ENCODE results near the gene WDR47. TPM values are rescaled to one million over a fixed set of nuclear protein-coding genes. Genes with fewer than 3 reads are reported as not detected.
"Not testable (repeated sequence)": the region's sequence is repeated elsewhere in the genome, so short reads cannot be mapped to it uniquely, and the experiment has no call there.

WDR47 gene
- total RNA-seq, 2 donors from 2014 or later = 6.4 to 25.7 TPM

DNA sequence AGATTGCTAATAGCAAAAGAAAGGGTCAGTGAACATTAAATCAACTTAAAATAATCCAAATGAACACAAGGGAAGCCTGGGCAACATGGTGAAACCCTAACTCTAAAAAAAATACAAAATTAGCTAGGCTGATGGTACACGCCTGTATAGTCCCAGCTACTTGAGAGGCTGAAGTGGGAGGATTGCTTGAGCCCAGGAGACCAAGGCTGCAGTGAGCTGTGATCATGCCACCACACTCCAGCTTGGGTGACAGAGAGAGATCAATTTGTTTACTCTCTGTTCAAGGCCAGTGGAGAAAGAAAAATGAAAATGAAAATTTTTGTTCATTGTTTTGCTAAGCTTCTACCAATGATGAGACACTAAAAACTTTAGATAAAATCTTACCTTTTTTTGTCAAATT lies 24.8 kb downstream of the WDR47 start:
- DNase-seq (ENCODE audit: low spot score) = no peak
- H3K4me3 ChIP-seq = no peak overlapping the region
- TF ChIP-seq POLR2AphosphoS5 (IDR thresholded peaks at IDR 0.05) = no peak
- TF ChIP-seq, protein P1, sequence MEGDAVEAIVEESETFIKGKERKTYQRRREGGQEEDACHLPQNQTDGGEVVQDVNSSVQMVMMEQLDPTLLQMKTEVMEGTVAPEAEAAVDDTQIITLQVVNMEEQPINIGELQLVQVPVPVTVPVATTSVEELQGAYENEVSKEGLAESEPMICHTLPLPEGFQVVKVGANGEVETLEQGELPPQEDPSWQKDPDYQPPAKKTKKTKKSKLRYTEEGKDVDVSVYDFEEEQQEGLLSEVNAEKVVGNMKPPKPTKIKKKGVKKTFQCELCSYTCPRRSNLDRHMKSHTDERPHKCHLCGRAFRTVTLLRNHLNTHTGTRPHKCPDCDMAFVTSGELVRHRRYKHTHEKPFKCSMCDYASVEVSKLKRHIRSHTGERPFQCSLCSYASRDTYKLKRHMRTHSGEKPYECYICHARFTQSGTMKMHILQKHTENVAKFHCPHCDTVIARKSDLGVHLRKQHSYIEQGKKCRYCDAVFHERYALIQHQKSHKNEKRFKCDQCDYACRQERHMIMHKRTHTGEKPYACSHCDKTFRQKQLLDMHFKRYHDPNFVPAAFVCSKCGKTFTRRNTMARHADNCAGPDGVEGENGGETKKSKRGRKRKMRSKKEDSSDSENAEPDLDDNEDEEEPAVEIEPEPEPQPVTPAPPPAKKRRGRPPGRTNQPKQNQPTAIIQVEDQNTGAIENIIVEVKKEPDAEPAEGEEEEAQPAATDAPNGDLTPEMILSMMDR (IDR thresholded peaks at IDR 0.05) = no peak
- no peak for TF ChIP-seq POLR2A (IDR thresholded peaks at IDR 0.05)
- no peaks in the 10 kb centered on the region for H3K4me1 ChIP-seq (replicated peaks)
- no peaks in the 10 kb centered on the region for H3K9me3 ChIP-seq
- WGBS = 100% methylated on average over 1 of the region's 1 CpG
- no peak overlapping the region for H3K27ac ChIP-seq
- H3K27me3 ChIP-seq (replicated peaks; ENCODE audit: insufficient read depth) = no peaks in the 10 kb centered on the region
- intact Hi-C loops (cut with DNase I) = no loop called here
- H3K36me3 ChIP-seq = no peaks in the 10 kb centered on the region

DNA sequence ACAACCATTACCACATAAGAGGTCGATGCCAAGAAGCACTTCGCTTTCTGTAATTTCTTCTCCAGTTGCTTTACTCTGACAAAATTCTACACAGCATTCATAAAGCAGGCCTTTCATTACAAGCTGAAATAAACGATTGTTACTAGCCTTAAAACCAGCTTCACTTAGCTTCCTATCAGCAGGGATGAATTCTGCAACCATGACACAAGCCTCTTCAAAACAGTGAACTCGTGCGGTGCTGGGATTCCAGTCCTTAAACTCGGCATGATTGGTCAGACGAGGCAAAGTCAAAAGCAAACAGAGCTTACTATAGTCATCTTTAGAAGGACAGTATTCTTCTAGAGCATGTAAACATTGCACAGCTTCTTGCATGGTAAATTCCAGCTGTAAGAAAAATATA lies 30.6 kb downstream of the WDR47 start:
- Histone ChIP-seq H3K27me3 (replicated peaks; ENCODE audit: insufficient read depth) (no peaks in the 10 kb centered on the region), H3K4me3 (no peak overlapping the region), H3K9me3 (no peaks in the 10 kb centered on the region), H3K36me3 (no peaks in the 10 kb centered on the region), H3K27ac (no peak overlapping the region), H3K4me1 (replicated peaks) (no peaks in the 10 kb centered on the region)
- WGBS = 54% methylated on average over 7 of the region's 7 CpGs
- no peak for DNase-seq (ENCODE audit: low spot score)
- intact Hi-C loops (cut with DNase I) = no loop called here
- TF ChIP-seq POLR2A (IDR thresholded peaks at IDR 0.05) = no peak
- no peak for TF ChIP-seq POLR2AphosphoS5 (IDR thresholded peaks at IDR 0.05)
- TF ChIP-seq, protein P1 (IDR thresholded peaks at IDR 0.05) = no peak

DNA sequence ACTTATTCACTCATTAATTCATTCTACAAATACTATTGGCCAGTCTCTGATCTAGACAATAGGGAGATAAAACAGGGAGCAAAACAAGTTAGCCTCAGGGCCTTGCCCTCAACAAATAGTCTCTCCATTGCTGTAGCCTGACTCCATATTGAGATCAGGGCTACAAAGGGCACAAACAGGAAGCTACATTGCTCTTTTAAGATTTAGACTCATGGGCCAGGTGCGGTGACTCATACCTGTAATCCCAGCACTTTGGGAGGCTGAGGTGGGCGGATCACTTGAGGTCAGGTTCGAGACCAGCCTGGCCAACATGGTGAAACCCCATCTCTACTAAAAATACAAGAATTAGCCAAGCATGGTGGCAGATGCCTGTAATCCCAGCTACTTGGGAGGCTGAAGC lies 45.3 kb downstream of the WDR47 start:
- H3K36me3 ChIP-seq = not testable (repeated sequence)

DNA sequence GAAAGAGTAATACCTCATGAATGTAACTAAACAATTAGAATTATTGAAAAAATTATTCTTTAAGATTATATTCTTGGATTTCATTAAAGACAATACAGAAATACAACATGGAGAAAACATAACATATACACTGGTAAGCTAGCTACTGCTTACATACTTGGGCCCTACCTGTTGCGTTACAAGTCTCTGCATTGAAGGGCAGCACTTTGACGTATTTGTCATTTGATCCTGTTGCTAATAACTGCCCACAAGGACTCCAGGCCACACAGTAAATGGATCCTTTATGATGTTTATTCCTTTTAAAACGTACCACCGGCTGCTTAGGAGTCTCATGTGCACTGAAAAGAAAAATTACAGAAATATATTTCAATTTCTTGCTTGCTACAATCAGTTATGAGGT lies 58.8 kb downstream of the WDR47 start:
- H3K9me3 ChIP-seq = no peaks in the 10 kb centered on the region
- intact Hi-C loops (cut with DNase I) = no loop called here
- no peak for DNase-seq (ENCODE audit: low spot score)
- H3K27me3 ChIP-seq (replicated peaks; ENCODE audit: insufficient read depth) = no peaks in the 10 kb centered on the region
- no peak overlapping the region for H3K4me3 ChIP-seq
- TF ChIP-seq POLR2A (IDR thresholded peaks at IDR 0.05) (no peak), POLR2AphosphoS5 (IDR thresholded peaks at IDR 0.05) (no peak)
- TF ChIP-seq, protein P1 (IDR thresholded peaks at IDR 0.05) = no peak
- WGBS = 58% methylated on average over 4 of the region's 4 CpGs
- H3K4me1 ChIP-seq (replicated peaks) = no peaks in the 10 kb centered on the region
- H3K27ac ChIP-seq = no peak overlapping the region
- no peaks in the 10 kb centered on the region for H3K36me3 ChIP-seq

More for the DNA sequence above, 45.3 kb downstream of the WDR47 start:
- intact Hi-C loops (cut with DNase I); H3K4me3 ChIP-seq; H3K4me1 ChIP-seq (replicated peaks); H3K27me3 ChIP-seq (replicated peaks; ENCODE audit: insufficient read depth); DNase-seq (ENCODE audit: low spot score); H3K27ac ChIP-seq; H3K9me3 ChIP-seq: not testable (repeated sequence)
- WGBS = 95% methylated on average over 3 of the region's 3 CpGs

DNA sequence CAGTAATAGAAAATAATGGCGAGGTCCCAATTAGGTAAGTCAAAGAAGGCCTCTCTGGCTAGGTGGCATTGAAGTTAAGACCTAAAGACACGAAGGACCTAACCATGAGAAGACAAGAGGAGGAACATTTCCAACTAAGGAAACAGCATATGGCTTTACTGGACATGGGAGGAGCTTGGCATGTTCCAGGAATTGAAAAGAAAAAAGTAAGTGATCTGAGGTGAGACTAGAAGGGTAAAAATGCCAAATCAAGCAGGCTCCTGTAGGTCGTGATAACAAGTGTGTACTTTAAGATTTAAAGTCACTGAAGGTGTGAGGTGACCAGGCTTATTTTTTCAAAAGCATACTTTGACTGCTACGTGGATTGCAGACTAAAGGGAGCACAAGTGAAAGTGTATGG lies 65.2 kb downstream of the WDR47 start:
- intact Hi-C loops (cut with DNase I) = no loop called here
- H3K4me3 ChIP-seq = no peak overlapping the region
- H3K9me3 ChIP-seq = no peaks in the 10 kb centered on the region
- H3K4me1 ChIP-seq (replicated peaks) = no peaks in the 10 kb centered on the region
- DNase-seq (ENCODE audit: low spot score) = no peak
- no peaks in the 10 kb centered on the region for H3K36me3 ChIP-seq
- WGBS = 80% methylated on average over 4 of the region's 4 CpGs
- TF ChIP-seq POLR2AphosphoS5 (IDR thresholded peaks at IDR 0.05) (no peak), POLR2A (IDR thresholded peaks at IDR 0.05) (no peak)
- TF ChIP-seq, protein P1 (IDR thresholded peaks at IDR 0.05) = no peak
- no peak overlapping the region for H3K27ac ChIP-seq
- H3K27me3 ChIP-seq (replicated peaks; ENCODE audit: insufficient read depth) = no peaks in the 10 kb centered on the region

All from prostate gland (tissue), 2 donors.